Astrocyte (in vitro differentiated cells and primary cell): ENCODE measurements around the gene SLC25A41. TPM values are rescaled to one million over a fixed set of nuclear protein-coding genes. Genes with fewer than 3 reads are reported as not detected.

Experiments
- DNase-seq: peaks from one replicate; pipeline ENCODE4 v3.0.0-alpha.2; 2010; ENCODE audit warnings: low read depth
- FAIRE-seq: peaks from 2 replicates; lab custom pipeline; 2011; peaks lifted over from hg19 to GRCh38; lab: Jason Lieb, UNC
- H2AFZ ChIP-seq: 2 replicates; pipeline ENCODE4 v1.6.0; 2012; ENCODE audit warnings: low read depth, low read length, inconsistent platforms
- H3K27ac ChIP-seq: 2 replicates; pipeline ENCODE4 v1.5.1; 2011; ENCODE audit warnings: low read depth, low read length, inconsistent platforms
- H3K27me3 ChIP-seq: 2 replicates; pipeline ENCODE4 v1.6.0; 2011; ENCODE audit warnings: low read length, inconsistent platforms; ENCODE audit not compliant: insufficient read depth
- H3K36me3 ChIP-seq: 2 replicates; pipeline ENCODE4 v1.5.1; 2011; ENCODE audit warnings: low read length, inconsistent platforms; ENCODE audit not compliant: insufficient read depth
- H3K4me1 ChIP-seq: 2 replicates; pipeline ENCODE4 v1.5.1; 2011; ENCODE audit warnings: low read length, inconsistent platforms; ENCODE audit not compliant: insufficient read depth
- H3K4me2 ChIP-seq: 2 replicates; pipeline ENCODE4 v1.6.0; 2012; ENCODE audit warnings: low read length, inconsistent platforms
- H3K4me3 ChIP-seq: 2 replicates; pipeline ENCODE4 v1.5.1; 2011; ENCODE audit warnings: low read depth, mild to moderate bottlenecking, low read length, inconsistent platforms; ENCODE audit not compliant: insufficient read depth
- H3K79me2 ChIP-seq: 2 replicates; pipeline ENCODE4 v1.6.0; 2012; ENCODE audit warnings: mild to moderate bottlenecking, low read length, inconsistent platforms; ENCODE audit not compliant: insufficient read depth
- H3K9ac ChIP-seq: 2 replicates; pipeline ENCODE4 v1.6.0; 2012; ENCODE audit warnings: mild to moderate bottlenecking, low read length, inconsistent platforms
- H3K9me3 ChIP-seq: 2 replicates; pipeline ENCODE4 v1.5.1; 2012; ENCODE audit warnings: low read depth, mild to moderate bottlenecking, low read length, inconsistent platforms; ENCODE audit not compliant: insufficient read depth
- H4K20me1 ChIP-seq: 2 replicates; pipeline ENCODE4 v1.6.0; 2012; ENCODE audit warnings: low read length, inconsistent platforms; ENCODE audit not compliant: insufficient read depth
- H3K27ac Mint-ChIP-seq: one replicate; pipeline ENCODE4 v1.8.0; 2021; ENCODE audit warnings: mild to moderate bottlenecking, mixed read lengths; ENCODE audit not compliant: unreplicated experiment
- H3K27me3 Mint-ChIP-seq: one replicate; pipeline ENCODE4 v1.8.0; 2021; ENCODE audit warnings: low read depth, mixed read lengths; ENCODE audit not compliant: unreplicated experiment
- H3K36me3 Mint-ChIP-seq: one replicate; pipeline ENCODE4 v1.8.0; 2021; ENCODE audit warnings: low read depth, mixed read lengths; ENCODE audit not compliant: unreplicated experiment
- H3K4me1 Mint-ChIP-seq: one replicate; pipeline ENCODE4 v1.8.0; 2021; ENCODE audit warnings: low read depth, mixed read lengths; ENCODE audit not compliant: unreplicated experiment
- H3K4me3 Mint-ChIP-seq: one replicate; pipeline ENCODE4 v1.8.0; 2021; ENCODE audit warnings: mild to moderate bottlenecking, moderate library complexity, mixed read lengths; ENCODE audit not compliant: unreplicated experiment
- H3K9me3 Mint-ChIP-seq: one replicate; pipeline ENCODE4 v1.8.0; 2021; ENCODE audit warnings: mild to moderate bottlenecking, mixed read lengths; ENCODE audit not compliant: unreplicated experiment
- CTCF ChIP-seq: IDR thresholded peaks from 2 replicates; pipeline ENCODE4 v1.5.1; 2011; ENCODE audit warnings: low read depth, mild to moderate bottlenecking, inconsistent platforms, low read length, moderate library complexity; ENCODE audit not compliant: insufficient read depth
- EZH2 ChIP-seq: IDR thresholded peaks from 2 replicates; pipeline ENCODE4 v1.6.1; 2012; ENCODE audit warnings: mild to moderate bottlenecking, low read length, inconsistent platforms; ENCODE audit not compliant: insufficient read depth
- total RNA-seq: library from RNA; stranded (reverse); gene quantifications from 2 replicates; pipeline ENCODE4 v1.2.1, GENCODE V29; 2021

Gene SLC25A41
- total RNA-seq, 1 donor from 2014 or later: 0.75 TPM

GRCh38 chr19:6423499-6424194 lies 9.9 kb downstream of the SLC25A41 start:
- Mint-ChIP-seq H3K27me3 (no peaks in the 10 kb centered on the region), H3K4me3 (peak overlapping the region; percentile 95), H3K9me3 (peaks cover 3% of the 10 kb centered on the region), H3K4me1 (peaks cover 10% of the 10 kb centered on the region), H3K27ac (peak overlapping the region; percentile 90), H3K36me3 (peaks cover 6% of the 10 kb centered on the region)
- FAIRE-seq (no peak), DNase-seq (peak; percentile 25)
- peak overlapping the region; percentile 51 for H3K27ac ChIP-seq
- peaks cover 4% of the 10 kb centered on the region for H3K9me3 ChIP-seq
- peaks cover 11% of the 10 kb centered on the region for H3K4me1 ChIP-seq
- peaks cover 26% of the 10 kb centered on the region for H3K36me3 ChIP-seq
- H3K4me2 ChIP-seq: peak overlapping the region; percentile 99
- peaks cover 55% of the 10 kb centered on the region for H3K79me2 ChIP-seq
- peak overlapping the region; percentile 97 for H3K9ac ChIP-seq
- TF ChIP-seq EZH2: no peak
- TF ChIP-seq CTCF: no peak
- peak overlapping the region; percentile 94 for H3K4me3 ChIP-seq
- no peaks in the 10 kb centered on the region for H3K27me3 ChIP-seq
- peak overlapping the region; percentile 6 for H2AFZ ChIP-seq
- H4K20me1 ChIP-seq: peaks cover 55% of the 10 kb centered on the region

- Histone ChIP-seq H3K4me3 (no peak overlapping the region), H2AFZ (no peak overlapping the region), H4K20me1 (peaks cover 70% of the 10 kb centered on the region), H3K36me3 (peaks cover 28% of the 10 kb centered on the region), H3K4me2 (no peak overlapping the region), H3K9ac (peak overlapping the region; percentile 97), H3K27ac (no peak overlapping the region), H3K4me1 (peaks cover 11% of the 10 kb centered on the region), H3K9me3 (peaks cover 4% of the 10 kb centered on the region), H3K79me2 (peaks cover 65% of the 10 kb centered on the region), H3K27me3 (no peaks in the 10 kb centered on the region)
- Mint-ChIP-seq H3K9me3 (peaks cover 3% of the 10 kb centered on the region), H3K4me3 (no peak overlapping the region), H3K27ac (no peak overlapping the region), H3K36me3 (peaks cover 6% of the 10 kb centered on the region), H3K4me1 (peaks cover 10% of the 10 kb centered on the region), H3K27me3 (no peaks in the 10 kb centered on the region)
- no peak for DNase-seq
- no peak for FAIRE-seq
- TF ChIP-seq CTCF (no peak), EZH2 (no peak)
These were observed 12.2 kb downstream of the SLC25A41 start for GRCh38 chr19:6421075-6422014.
